Right lung (tissue), 5 donors: ENCODE data around the gene HSD17B13. TPM values are rescaled to one million over a fixed set of nuclear protein-coding genes. Genes with fewer than 3 reads are reported as not detected.

Source experiments
- DNase-seq, 2 donors: peaks; one replicate each; pipeline ENCODE4 v3.0.0-alpha.2; 2013
- polyA plus RNA-seq, 5 donors: library from polyadenylated mRNA; unstranded; fragments of 120-200 nt; gene quantifications; one replicate each; pipeline versions ENCODE4 v1.2.1 to v1.2.3, GENCODE V29; 2013; ENCODE audit warnings: inconsistent platforms in 1 of 5, low replicate concordance in 1 of 5; ENCODE audit not compliant: insufficient read length in 5 of 5, insufficient read depth in 1 of 5

HSD17B13 gene
- polyA plus RNA-seq, 5 donors: 0.46 to 1.5 (median 0.60) TPM

DNA sequence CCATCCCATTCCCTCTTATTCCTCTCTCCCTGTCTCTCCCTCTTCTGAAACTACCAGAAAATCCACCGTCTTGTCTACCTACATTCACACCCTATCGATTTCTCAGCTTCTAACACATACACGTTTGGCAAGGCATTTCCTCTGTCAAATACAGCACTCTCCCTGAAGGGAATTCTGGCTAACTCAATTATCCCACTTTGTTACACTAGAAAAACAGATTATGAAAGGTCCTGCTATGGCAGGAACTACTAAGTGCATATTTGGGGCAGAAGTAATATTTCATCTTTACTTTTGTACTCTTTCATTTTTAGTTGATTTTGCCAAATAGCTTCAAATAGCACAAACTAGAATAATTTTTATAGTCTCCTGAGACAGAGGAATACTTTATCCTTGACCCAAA is 55.7 kb downstream of the HSD17B13 start:
- no peak for DNase-seq

- DNase-seq: no peak
Measured at GRCh38 chr4:87262886-87263285, 59.8 kb downstream of the HSD17B13 start.

GRCh38 chr4:87260477-87260876 is 62.2 kb downstream of the HSD17B13 start:
- DNase-seq: no peak

DNA sequence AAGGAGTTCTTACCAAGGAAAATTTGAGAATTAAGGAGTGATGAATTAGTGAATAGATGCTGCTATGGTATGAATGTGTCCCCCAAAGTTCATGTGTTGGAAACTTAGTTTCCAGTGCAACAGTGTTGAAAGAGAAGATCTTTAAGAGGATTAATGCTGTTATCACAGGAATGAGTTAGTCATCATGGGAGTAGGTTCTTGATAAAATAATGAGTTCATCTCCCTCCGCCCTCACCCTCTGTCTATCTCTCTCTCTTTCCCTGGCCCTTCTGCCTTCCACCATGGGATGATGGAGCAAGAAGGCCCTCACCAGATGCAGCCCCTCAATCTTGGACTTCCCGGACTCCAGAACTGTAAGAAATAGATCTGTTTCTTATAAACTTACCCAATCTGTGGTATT is 64.0 kb downstream of the HSD17B13 start:
- DNase-seq: no peak

- no peak for DNase-seq
Measured at GRCh38 chr4:87257523-87257922, 65.2 kb downstream of the HSD17B13 start.

DNA sequence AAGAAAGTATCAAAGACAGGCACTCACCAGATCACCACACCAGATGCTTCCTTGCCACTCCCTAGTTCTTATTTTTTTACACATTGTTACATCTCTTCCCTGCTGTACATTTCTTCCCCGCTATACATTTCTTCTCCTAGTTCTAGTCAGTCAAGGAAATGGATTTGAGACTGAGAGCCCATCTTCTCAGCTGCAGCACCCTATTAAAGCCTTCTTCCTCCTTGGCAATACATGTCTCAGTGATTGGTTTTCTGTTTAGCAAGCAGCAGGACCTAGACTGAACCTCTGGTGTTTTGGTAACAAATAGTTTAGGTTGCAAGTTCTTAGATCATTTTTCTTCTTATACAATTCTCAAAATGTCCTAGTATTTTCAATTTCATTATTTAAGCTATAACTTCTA is 66.9 kb downstream of the HSD17B13 start:
- no peak for DNase-seq

Other genes with a start within 250 kb of the HSD17B13 start
- 10 to 100 TPM; 11.2 to 21.8 (median 18.9) TPM for gene KLHL8, start 102.3 kb downstream of the HSD17B13 start, polyA plus RNA-seq
- gene HSD17B11, start 68.3 kb upstream of the HSD17B13 start, polyA plus RNA-seq: 10 to 100 TPM; 45.5 to 92.3 (median 74.3) TPM
- 10 to 100 TPM; 45.1 to 55.9 (median 50.5) TPM for gene NUDT9, start 99.7 kb upstream of the HSD17B13 start, polyA plus RNA-seq
- gene SPARCL1, start 206.5 kb upstream of the HSD17B13 start, polyA plus RNA-seq: 100 to 1,000 TPM; 353 to 516 (median 475) TPM